Cardiac septum (tissue), 1 donor: Measurements from ENCODE around the gene TPRG1. TPM values are rescaled to one million over a fixed set of nuclear protein-coding genes. Genes with fewer than 3 reads are reported as not detected.

ENCODE experiments used
- DNase-seq: peaks from one replicate; pipeline ENCODE4 v3.0.0-alpha.2; 2020; ENCODE audit warnings: low spot score
- intact Hi-C: fragments of 100-400 bp; cut with DNase I; formaldehyde crosslinking; loops from one replicate; pipeline ENCODE4 v1.14.0; 2022
- total RNA-seq: library from RNA; stranded (reverse); fragmentation: NEBNext Ultra II Directional; extraction: Animal tissue kit (Norgen Biotek cat#: 25700); gene quantifications from one replicate; pipeline ENCODE4 v1.2.1, GENCODE V29; 2021
- donor health status: DM: no; HTN: no; CAD: no.

Gene TPRG1
- total RNA-seq, 1 donor from 2014 or later = 2.2 TPM

DNA sequence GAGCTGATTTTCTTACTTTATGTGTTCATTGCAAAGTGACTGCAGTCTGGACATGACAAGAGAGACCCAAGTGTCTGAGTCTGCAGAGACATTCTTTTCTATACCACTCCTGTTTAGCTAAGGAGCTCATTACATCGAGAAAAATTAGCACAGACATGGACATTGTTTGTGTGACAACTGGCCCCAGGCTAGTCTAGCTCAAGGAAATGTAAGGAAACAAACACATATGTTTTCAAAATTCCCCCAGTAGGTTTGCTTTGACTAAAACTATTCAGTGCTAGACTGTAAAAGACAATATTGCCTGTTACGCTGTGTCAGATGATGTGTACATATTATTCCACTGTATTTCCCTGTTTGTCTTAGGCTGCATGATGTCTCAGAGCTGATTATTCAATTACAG is 40.9 kb downstream of the TPRG1 start:
- intact Hi-C loops = no loop called here
- no peak for DNase-seq

GRCh38 chr3:189214651-189215050 is 42.9 kb downstream of the TPRG1 start:
- no peak for DNase-seq
- intact Hi-C loops = no loop called here

- no peak for DNase-seq
- intact Hi-C loops = no loop called here
Measured at GRCh38 chr3:189222927-189223636, 51.3 kb downstream of the TPRG1 start.

DNA sequence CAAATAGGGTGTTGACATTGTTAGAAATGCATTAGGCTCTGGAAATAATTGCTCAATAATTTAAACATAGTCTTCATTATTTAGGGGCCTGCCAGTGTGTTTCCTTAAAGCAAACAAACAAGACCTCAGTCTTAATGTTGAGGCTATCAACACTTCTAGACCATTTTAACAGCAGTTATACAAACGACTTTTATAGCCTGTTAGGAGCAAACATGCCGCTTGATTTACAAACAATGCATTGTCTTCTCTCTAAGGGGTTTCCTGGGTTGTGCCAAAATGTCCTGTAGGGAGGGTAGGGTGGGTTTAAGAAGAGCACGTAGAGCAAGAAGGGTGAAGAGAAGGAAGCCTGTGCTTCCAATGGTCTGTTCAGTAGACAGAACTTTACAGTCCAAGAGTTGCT is 53.7 kb downstream of the TPRG1 start:
- DNase-seq = no peak
- intact Hi-C loops = no loop called here

DNA sequence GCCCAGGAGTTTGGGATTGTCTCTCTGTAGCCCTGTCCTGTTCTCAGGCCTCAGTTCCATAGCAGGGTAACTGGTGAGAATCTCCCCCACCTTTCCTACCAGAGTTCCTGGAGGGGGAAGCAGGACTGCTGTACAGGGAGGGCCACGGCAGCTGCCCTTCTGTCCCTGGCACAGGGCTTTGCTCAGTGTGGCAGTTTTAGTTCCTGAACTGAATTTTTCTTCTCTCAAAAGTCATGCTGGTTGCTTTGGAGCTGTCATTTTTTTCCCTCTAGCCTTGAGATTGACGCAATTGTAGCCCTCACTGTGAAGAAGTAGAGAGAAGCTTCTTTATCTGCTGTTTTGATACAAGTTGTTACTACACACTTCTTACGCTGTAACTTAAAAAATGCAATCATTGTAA is 55.5 kb downstream of the TPRG1 start:
- intact Hi-C loops = no loop called here
- no peak for DNase-seq

DNA sequence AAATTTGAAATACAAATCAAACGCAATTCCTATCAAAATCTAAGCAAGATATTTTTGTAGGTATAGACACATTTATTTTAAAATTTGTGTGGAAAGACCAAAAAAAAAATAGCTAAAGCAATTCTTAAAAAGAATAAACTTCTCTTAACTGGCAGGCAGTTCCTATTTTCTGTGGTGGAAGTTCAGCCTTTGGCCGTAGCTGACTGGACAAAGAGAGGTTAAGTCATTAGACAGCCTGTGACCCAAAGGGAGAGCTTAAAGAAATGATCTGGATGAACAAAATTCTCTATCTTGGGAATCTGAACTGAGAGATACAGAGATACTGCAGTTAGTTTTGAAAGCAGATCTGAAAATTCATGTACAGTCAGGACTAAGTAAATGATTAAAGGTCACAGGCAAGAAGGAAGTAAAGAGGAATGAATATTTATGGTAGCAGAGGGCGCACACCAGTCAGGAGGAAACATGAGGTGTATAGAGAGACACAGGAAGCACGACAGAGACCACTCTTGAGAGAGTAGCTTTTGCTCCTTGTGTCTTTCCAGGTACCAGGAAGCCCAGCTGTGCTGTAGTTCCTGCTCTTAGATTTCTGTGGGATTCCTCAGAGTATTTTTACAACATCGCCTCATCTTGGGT is 57.5 kb downstream of the TPRG1 start:
- intact Hi-C loops = no loop called here
- DNase-seq = no peak

- intact Hi-C loops = loop anchor here (10.0 kb wide), 2 partner anchors 268 to 1498 kb away; no protein-coding TSS in a partner anchor
Measured at GRCh38 chr3:189232790-189233189, 61.0 kb downstream of the TPRG1 start.

DNA sequence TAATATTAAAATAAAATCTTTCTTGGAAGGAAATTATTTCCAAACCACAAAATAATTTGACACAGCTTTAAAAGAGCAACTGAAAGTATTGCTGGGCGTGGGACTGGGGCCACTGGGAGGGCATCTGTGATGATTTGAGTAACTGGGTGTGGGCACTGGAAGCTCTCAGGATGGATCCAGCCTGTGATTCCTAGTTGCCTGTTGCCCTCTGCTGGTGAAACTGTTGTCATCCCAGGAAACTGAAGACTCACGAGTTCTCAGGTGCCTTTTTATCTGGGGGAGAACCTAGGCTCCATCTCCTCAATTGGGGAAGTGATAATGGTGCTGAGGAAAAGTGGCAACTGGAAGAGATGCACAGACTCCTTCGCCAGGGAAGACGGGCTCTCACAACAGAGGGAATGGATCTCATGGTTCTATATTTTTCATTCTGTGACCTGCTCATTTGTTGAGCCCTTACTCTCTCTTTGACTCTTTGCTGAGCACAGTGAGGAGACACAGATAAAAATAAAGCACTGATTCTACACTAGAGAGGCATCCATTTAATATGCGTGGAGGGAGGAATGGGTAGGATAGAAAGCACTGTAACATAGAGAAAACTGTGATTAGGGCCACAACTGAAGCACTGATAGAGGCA is 61.6 kb downstream of the TPRG1 start:
- intact Hi-C loops = loop anchor here (10.0 kb wide), 2 partner anchors 269 to 1499 kb away; no protein-coding TSS in a partner anchor
- no peak for DNase-seq

More at GRCh38 chr3:189232790-189233189, 61.0 kb downstream of the TPRG1 start:
- no peak for DNase-seq

DNA sequence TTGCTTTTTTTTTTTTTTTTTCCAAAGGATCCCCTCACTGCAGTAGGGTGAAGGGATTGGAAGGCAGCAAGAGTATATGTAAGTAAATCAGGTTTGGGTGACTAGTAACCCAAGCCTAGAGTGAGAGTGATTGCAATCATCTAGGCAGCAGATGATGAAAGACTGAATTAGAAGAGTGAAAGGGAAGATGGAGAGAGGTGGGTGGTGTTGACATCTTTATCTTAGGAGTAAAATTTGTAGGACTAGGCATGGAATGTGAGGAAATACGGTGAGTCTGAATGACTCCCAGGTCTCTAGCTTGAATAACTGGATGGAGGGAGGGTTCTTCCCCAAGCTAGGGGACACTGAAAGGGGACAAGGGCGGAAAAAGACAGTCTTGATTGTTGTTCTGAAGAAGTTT is 63.4 kb downstream of the TPRG1 start:
- intact Hi-C loops = loop anchor here (10.0 kb wide), 2 partner anchors 270 to 1500 kb away; no protein-coding TSS in a partner anchor
- DNase-seq = no peak

GRCh38 chr3:189236352-189236751 is 64.6 kb downstream of the TPRG1 start:
- no peak for DNase-seq
- intact Hi-C loops = loop anchor here (10.0 kb wide), 2 partner anchors 272 to 1502 kb away; no protein-coding TSS in a partner anchor

DNA sequence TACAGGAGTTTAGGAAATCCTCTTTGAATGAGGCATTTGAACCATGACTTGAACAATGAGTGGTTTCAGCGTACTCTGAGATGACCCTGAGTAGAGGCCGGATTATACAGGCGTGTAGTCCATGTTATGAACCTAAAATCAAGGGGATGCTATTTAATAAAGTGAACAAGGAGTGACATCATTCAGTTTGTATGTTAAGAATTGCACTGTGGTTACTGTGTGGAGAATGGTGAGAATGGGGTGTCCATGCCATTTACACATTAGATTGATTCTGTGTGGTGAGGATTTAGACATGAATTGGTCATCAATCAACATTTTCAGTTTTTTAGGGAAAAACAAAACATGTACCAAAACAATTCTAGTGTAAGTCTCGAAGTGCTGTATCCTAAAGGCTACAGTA is 65.8 kb downstream of the TPRG1 start:
- intact Hi-C loops = loop anchor here (10.0 kb wide), 2 partner anchors 273 to 1503 kb away; no protein-coding TSS in a partner anchor
- DNase-seq = no peak

DNA sequence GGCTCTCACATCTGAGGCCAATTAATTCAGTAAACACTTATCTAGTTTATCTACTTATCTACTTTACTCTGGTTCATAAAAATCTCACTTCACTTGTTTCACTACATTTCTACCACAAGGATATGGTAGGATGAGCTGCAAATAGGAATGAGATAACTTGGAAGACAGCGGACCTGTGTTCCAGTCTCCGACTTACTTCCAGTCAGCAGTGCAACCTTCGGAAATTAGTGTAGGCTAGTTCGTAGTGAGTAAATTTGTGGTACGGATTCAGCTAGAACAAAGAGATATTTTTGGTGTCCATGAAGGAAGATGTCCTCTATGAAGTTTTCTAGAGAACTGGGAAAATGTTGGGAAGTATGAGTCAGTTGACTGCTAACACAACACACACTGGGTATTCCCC is 66.3 kb downstream of the TPRG1 start:
- intact Hi-C loops = loop anchor here (10.0 kb wide), 2 partner anchors 273 to 1503 kb away; no protein-coding TSS in a partner anchor
- no peak for DNase-seq

- intact Hi-C loops = loop anchor here (10.0 kb wide), 2 partner anchors 275 to 1505 kb away; no protein-coding TSS in a partner anchor
- DNase-seq = no peak
Measured at GRCh38 chr3:189239616-189240015, 67.8 kb downstream of the TPRG1 start.

GRCh38 chr3:189249987-189250386 is 78.2 kb downstream of the TPRG1 start:
- intact Hi-C loops = no loop called here

GRCh38 chr3:189258261-189258660 is 86.5 kb downstream of the TPRG1 start:
- no peak for DNase-seq
- intact Hi-C loops = no loop called here

More at GRCh38 chr3:189249987-189250386, 78.2 kb downstream of the TPRG1 start:
- DNase-seq = no peak

DNA sequence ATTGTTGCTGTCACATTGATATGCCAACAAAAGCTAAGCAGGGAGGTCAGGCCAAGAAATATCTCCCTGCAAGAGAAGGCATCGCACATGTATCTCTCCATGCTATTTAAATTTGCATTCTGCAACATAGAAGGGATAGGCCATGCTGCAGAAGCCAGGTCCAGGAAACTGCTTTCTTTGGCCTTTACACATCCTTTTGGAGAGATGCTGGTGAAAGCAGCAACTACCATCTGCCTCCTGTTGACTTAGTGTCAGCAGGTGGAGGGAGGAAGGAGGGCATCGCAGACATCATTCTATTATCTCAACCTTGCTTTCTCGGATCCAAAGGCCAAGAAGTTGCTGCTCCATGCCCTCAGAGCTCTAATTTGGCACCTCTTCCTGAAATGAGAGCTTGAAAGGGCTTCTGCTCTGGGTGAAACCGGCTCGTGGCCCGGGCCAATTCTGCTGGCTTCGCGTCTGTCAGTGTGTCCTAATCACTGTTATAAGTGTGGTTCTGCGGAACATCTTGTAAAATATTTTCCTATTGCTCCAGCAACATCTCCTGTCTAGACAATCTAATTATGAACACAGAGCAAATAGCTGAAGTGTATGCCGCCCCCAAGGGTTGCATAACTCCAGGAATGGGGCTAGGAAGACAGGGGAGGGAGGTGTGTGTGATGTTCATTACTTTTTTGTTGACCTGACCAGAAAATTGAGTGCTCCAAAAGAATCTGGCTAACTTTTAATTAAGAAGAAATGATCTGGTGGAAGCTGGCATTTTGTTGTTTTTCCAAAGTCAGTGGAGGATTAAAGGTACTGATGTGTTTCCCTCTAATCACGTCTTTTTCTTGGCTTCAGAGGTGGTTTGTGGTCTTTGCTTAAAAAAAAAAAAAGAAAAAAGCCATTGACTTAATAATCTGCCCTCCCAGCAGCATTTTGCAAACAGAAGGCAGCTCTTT is 89.1 kb downstream of the TPRG1 start:
- no peak for DNase-seq
- intact Hi-C loops = no loop called here

DNA sequence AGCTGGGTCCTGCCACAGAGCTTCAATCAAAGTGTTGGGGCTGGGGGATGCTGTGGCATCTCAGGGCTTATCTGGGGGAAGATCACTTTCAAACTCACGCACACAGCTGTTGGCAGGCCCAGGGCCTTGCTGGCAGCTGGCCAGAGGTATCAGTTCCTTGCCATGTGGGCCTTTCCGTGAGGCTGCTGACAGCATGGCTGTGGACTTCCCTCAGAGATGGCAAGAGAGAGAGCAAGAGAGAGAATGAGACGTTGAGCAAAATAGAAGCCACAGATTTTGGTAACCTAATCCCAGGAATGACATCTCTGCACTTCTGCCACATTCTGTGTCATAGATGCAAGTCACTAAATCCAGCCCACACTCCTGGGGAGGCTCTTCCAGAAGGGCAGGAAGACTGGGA is 91.0 kb downstream of the TPRG1 start:
- intact Hi-C loops = no loop called here
- DNase-seq = no peak

DNA sequence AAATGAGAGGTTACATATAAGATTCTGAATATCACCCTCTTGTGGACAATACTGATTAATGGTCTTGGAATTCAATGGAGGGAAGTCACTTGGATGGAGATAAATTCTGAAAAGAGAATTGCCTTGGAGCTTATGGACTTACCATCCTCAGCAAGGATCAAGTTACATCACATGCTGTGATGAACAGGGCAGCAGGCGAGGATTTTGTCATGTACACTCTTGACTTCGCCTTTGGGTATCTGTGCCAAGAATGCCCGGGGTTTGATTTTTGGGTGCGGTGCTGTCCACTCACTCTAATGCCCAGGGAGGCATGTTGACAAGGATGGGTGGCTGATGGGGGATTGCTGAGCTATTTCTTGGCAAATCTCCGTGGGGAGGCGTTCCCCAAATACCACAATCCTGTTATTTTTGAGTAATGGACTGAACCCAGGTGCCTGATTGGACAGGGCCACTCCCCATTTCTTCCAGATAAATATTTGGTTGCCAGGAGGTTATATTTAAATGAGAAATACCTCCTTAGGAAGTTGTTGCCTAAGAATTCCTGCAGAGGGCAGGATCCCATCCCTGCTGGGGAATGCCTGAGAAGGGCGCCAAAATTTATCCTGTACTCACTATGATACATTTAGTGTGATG is 96.3 kb downstream of the TPRG1 start:
- no peak for DNase-seq
- intact Hi-C loops = no loop called here

DNA sequence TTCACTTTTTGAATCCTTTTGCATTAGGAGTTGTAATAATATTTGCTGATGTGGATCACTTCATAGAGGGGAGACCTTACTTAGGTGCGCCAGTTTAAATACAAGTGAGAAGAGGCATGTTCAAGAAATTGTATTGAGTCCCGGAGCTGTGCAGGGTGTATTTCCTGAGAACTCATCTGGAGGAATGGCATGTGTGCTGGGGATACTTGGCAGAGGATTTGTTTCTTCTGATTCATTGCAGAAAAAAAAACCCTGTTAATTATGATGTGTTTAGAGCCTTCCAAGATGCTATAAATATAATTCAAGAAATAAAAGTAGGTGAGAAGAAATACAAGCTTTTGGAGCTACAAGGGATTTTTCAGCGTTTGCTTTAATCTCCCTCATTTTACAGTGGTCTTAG is 97.6 kb downstream of the TPRG1 start:
- intact Hi-C loops = no loop called here

More for the DNA sequence above, 97.6 kb downstream of the TPRG1 start:
- DNase-seq = no peak
